GM21619 (cell line): ENCODE data around the gene JSRP1.

ENCODE experiments used
- ATAC-seq: cut with Tn5 transposase; IDR thresholded peaks from one replicate; pipeline ENCODE4 v1.9.1; 2021; ENCODE audit not compliant: unreplicated experiment

The JSRP1 gene

GRCh38 chr19:2219726-2220125 is 36.5 kb downstream of the JSRP1 start:
- no peak for ATAC-seq

GRCh38 chr19:2217591-2217990 is 38.6 kb downstream of the JSRP1 start:
- no peak for ATAC-seq

- no peak for ATAC-seq
These were observed 39.6 kb downstream of the JSRP1 start for GRCh38 chr19:2216361-2217225.

- ATAC-seq, result no peak
These were observed 40.9 kb downstream of the JSRP1 start for GRCh38 chr19:2215281-2215751.

GRCh38 chr19:2214251-2214650 is 42.0 kb downstream of the JSRP1 start:
- ATAC-seq, result no peak

- ATAC-seq, result no peak
These were observed 42.4 kb downstream of the JSRP1 start for GRCh38 chr19:2213799-2214198.

- no peak for ATAC-seq
These were observed 43.1 kb downstream of the JSRP1 start for GRCh38 chr19:2212861-2213711.

GRCh38 chr19:2210987-2211740 is 45.1 kb downstream of the JSRP1 start:
- no peak for ATAC-seq

GRCh38 chr19:2210206-2210605 is 46.0 kb downstream of the JSRP1 start:
- no peak for ATAC-seq

GRCh38 chr19:2209408-2209807 is 46.8 kb downstream of the JSRP1 start:
- no peak for ATAC-seq

GRCh38 chr19:2208975-2209374 is 47.2 kb downstream of the JSRP1 start:
- ATAC-seq, result no peak

GRCh38 chr19:2207991-2208860 is 48.0 kb downstream of the JSRP1 start:
- no peak for ATAC-seq

GRCh38 chr19:2207008-2207407 is 49.2 kb downstream of the JSRP1 start:
- ATAC-seq, result no peak

- no peak for ATAC-seq
These were observed 53.9 kb downstream of the JSRP1 start for GRCh38 chr19:2202366-2202765.
